ENCODE measurements around the gene OR1M1.
"Not testable (repeated sequence)": the region's sequence is repeated elsewhere in the genome, so short reads cannot be mapped to it uniquely, and the experiment has no call there.

- TF ChIP-seq CTCF (IDR thresholded peaks at IDR 0.05; ENCODE audit: low read depth, low read length, poor library complexity, severe bottlenecking); EZH2phosphoT487 (IDR thresholded peaks at IDR 0.05; ENCODE audit: borderline replicate concordance, low read length): not testable (repeated sequence)
These were observed 30.7 kb upstream of the OR1M1 start for GRCh38 chr19:9056131-9056530.

Data from DOHH2 (cell line).